Vagina (tissue), 2 donors: ENCODE results near the gene DMRTB1. TPM values are rescaled to one million over a fixed set of nuclear protein-coding genes. Genes with fewer than 3 reads are reported as not detected.

ENCODE experiments used
- DNase-seq, 2 donors: peaks; one replicate each; pipeline ENCODE4 v3.0.0-alpha.2; 2017; ENCODE audit errors: extremely low spot score in 2 of 2
- H3K27ac ChIP-seq: fragments of 200-600 bp; sonication (generic); one replicate; pipeline ENCODE4 v1.5.1; 2019
- H3K27me3 ChIP-seq: fragments of 200-600 bp; sonication (generic); one replicate; pipeline ENCODE4 v1.5.1; 2019
- H3K36me3 ChIP-seq, 2 donors: fragments of 200-600 bp; sonication (generic); one replicate each; pipeline ENCODE4 v1.5.1; 2017 to 2019
- H3K4me1 ChIP-seq: fragments of 200-600 bp; sonication (generic); one replicate; pipeline ENCODE4 v1.5.1; 2019
- H3K4me3 ChIP-seq, 2 donors: fragments of 200-600 bp; sonication (generic); 1 replicate in 1 of 2; 2 replicates in 1 of 2; pipeline ENCODE4 v1.5.1; 2016 to 2019
- H3K9me3 ChIP-seq: fragments of 200-600 bp; sonication (generic); one replicate; pipeline ENCODE4 v1.5.1; 2019
- CTCF ChIP-seq, 3 experiments: fragments of 450-650 bp in 2 of 3; fragments of 200-600 bp in 1 of 3; sonication (generic) in 1 of 3; IDR thresholded peaks; one replicate each; pipeline ENCODE4 v1.5.1; 2017 to 2019; ENCODE audit warnings: antibody characterized with exemption in 3 of 3, mild to moderate bottlenecking in 2 of 3, moderate library complexity in 2 of 3
- POLR2A ChIP-seq, 2 donors: fragments of 450-650 bp; IDR thresholded peaks; one replicate each; pipeline ENCODE4 v1.6.1; 2017; ENCODE audit warnings: antibody characterized with exemption in 2 of 2, mild to moderate bottlenecking in 2 of 2, moderate library complexity in 2 of 2
- POLR2AphosphoS5 ChIP-seq, 2 donors: sonication (generic); formaldehyde crosslinking; IDR thresholded peaks; one replicate each; pipeline ENCODE4 v1.9.0; 2017; ENCODE audit warnings: antibody characterized with exemption in 2 of 2, mild to moderate bottlenecking in 2 of 2, low read depth in 1 of 2; ENCODE audit not compliant: insufficient read depth in 1 of 2
- intact Hi-C: fragments of 100-400 bp; cut with DNase I; formaldehyde crosslinking; loops from one replicate; pipeline ENCODE4 v1.15.1; 2023
- total RNA-seq: library from RNA; depleted of rRNA; stranded (reverse); fragments of >200 nt; gene quantifications from one replicate; pipeline ENCODE4 v1.2.3, GENCODE V29; 2016

The DMRTB1 gene
- total RNA-seq, 1 donor from 2014 or later: not detected

- Histone ChIP-seq H3K9me3 (no peaks in the 10 kb centered on the region), H3K36me3 (no peaks in the 10 kb centered on the region), H3K4me1 (no peaks in the 10 kb centered on the region), H3K4me3 (no peak overlapping the region), H3K27ac (no peak overlapping the region), H3K27me3 (no peaks in the 10 kb centered on the region)
- no peak for TF ChIP-seq POLR2AphosphoS5 (IDR thresholded peaks at IDR 0.05; ENCODE audit: insufficient read depth in 1 of 2, low read depth in 1 of 2)
- no peak for TF ChIP-seq CTCF (IDR thresholded peaks at IDR 0.05)
- no peak for TF ChIP-seq POLR2A (IDR thresholded peaks at IDR 0.05)
- no peak for DNase-seq
- intact Hi-C loops: no loop called here
These were observed 38.0 kb upstream of the DMRTB1 start for GRCh38 chr1:53421208-53421607.

DNA sequence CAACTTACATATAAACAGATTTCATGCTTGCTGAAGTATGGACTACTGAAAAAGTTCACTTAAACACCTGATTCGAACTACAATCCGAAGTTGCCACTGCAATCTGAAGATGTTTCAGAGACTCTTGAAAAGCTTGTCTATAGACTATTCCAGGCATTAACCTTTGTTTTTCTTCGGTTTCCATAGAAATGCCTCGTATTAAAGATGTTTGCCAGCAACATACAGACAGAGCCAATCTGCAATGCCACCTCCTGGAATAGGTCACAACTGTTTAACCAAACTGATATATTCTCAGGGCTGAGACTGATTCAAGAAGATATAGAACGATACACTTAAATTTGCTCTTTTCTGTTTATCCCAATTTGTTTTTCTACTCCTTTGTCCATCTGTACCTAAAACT lies 28.9 kb upstream of the DMRTB1 start:
- intact Hi-C loops: no loop called here
- Histone ChIP-seq H3K27me3 (no peaks in the 10 kb centered on the region), H3K36me3 (no peaks in the 10 kb centered on the region), H3K9me3 (no peaks in the 10 kb centered on the region), H3K27ac (no peak overlapping the region), H3K4me3 (no peak overlapping the region), H3K4me1 (no peaks in the 10 kb centered on the region)
- DNase-seq: no peak
- TF ChIP-seq CTCF (IDR thresholded peaks at IDR 0.05): no peak
- TF ChIP-seq POLR2A (IDR thresholded peaks at IDR 0.05): no peak

DNA sequence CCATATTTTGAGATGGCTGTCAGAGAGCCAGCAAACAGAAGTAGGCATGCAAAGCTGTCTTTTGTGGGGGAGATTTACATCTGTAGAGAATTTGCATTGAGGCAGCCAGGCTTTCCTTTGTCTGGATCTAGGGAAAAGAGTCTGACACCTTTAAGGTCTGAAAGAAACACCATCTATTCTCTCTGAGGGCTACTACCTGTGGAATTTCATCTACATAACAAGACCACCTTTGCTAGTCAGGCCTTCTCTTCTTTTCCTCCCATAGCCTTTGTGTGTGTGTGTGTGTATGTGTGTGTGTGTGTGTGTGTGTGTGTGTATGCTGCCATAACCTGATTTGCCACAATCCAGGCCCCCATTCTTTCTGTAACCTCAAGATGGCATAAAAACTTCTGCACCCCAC lies 28.4 kb upstream of the DMRTB1 start:
- Histone ChIP-seq H3K27me3 (no peaks in the 10 kb centered on the region), H3K4me3 (no peak overlapping the region), H3K36me3 (no peaks in the 10 kb centered on the region), H3K4me1 (no peaks in the 10 kb centered on the region), H3K27ac (no peak overlapping the region), H3K9me3 (no peaks in the 10 kb centered on the region)
- DNase-seq: no peak
- TF ChIP-seq POLR2AphosphoS5 (IDR thresholded peaks at IDR 0.05; ENCODE audit: insufficient read depth in 1 of 2, low read depth in 1 of 2) (no peak), CTCF (IDR thresholded peaks at IDR 0.05) (no peak), POLR2A (IDR thresholded peaks at IDR 0.05) (no peak)
- intact Hi-C loops: no loop called here

GRCh38 chr1:53431244-53431643 lies 28.0 kb upstream of the DMRTB1 start:
- intact Hi-C loops: no loop called here
- no peak for DNase-seq
- H3K9me3 ChIP-seq: no peaks in the 10 kb centered on the region
- no peaks in the 10 kb centered on the region for H3K36me3 ChIP-seq
- no peak for TF ChIP-seq POLR2AphosphoS5 (IDR thresholded peaks at IDR 0.05; ENCODE audit: insufficient read depth in 1 of 2, low read depth in 1 of 2)
- TF ChIP-seq CTCF (IDR thresholded peaks at IDR 0.05): no peak
- TF ChIP-seq POLR2A (IDR thresholded peaks at IDR 0.05): no peak
- no peak overlapping the region for H3K4me3 ChIP-seq
- H3K27me3 ChIP-seq: no peaks in the 10 kb centered on the region
- H3K4me1 ChIP-seq: no peaks in the 10 kb centered on the region
- H3K27ac ChIP-seq: no peak overlapping the region

GRCh38 chr1:53431805-53432565 lies 27.2 kb upstream of the DMRTB1 start:
- H3K27ac ChIP-seq: no peak overlapping the region
- no peaks in the 10 kb centered on the region for H3K9me3 ChIP-seq
- H3K36me3 ChIP-seq: no peaks in the 10 kb centered on the region
- no peak for DNase-seq
- intact Hi-C loops: no loop called here
- TF ChIP-seq CTCF (IDR thresholded peaks at IDR 0.05): no peak
- TF ChIP-seq POLR2AphosphoS5 (IDR thresholded peaks at IDR 0.05; ENCODE audit: insufficient read depth in 1 of 2, low read depth in 1 of 2): no peak
- TF ChIP-seq POLR2A (IDR thresholded peaks at IDR 0.05): no peak
- H3K4me3 ChIP-seq: no peak overlapping the region
- H3K4me1 ChIP-seq: no peaks in the 10 kb centered on the region
- no peaks in the 10 kb centered on the region for H3K27me3 ChIP-seq
